T-cell (primary cell): ENCODE results near the gene CNTNAP2. TPM values are rescaled to one million over a fixed set of nuclear protein-coding genes. Genes with fewer than 3 reads are reported as not detected.

Experiments
- ATAC-seq, 4 experiments: fragments of 200-7000 bp in 3 of 4; fragments of 150-1000 bp in 1 of 4; cut with Tn5 transposase; replicated peaks in 1 of 4; 1 replicate in 3 of 4; 2 replicates in 1 of 4; pipeline ENCODE4 v1.10.0; 2021; ENCODE audit warnings: moderate library complexity in 3 of 4, mild to moderate bottlenecking in 2 of 4, moderate number of reproducible peaks in 1 of 4
- CTCF ChIA-PET, 2 donors: fragments of 300-600 bp; sonication (Branson Sonifier 250); formaldehyde crosslinking; loops; one replicate each; lab custom pipeline; 2022; ENCODE audit warnings: antibody characterized with exemption in 2 of 2; lab: Charles Lee
- POLR2A ChIA-PET, 2 donors: fragments of 300-600 bp; sonication (Branson Sonifier 250); formaldehyde crosslinking; loops; one replicate each; lab custom pipeline; 2022; ENCODE audit warnings: antibody characterized with exemption in 2 of 2; lab: Charles Lee
- DNase-seq, 35 experiments: peaks; one replicate each; pipeline versions ENCODE4 v3.0.0 to v3.0.0-alpha.2; 2013 to 2023
- H3K27ac ChIP-seq: one replicate; pipeline ENCODE4 v1.5.1; 2013; ENCODE audit warnings: low read length
- H3K27me3 ChIP-seq, 2 experiments: replicated peaks in 1 of 2; 1 replicate in 1 of 2; 2 replicates in 1 of 2; pipeline versions ENCODE4 v1.6.1 to v1.7.0; 2013; ENCODE audit warnings: low read length in 1 of 2, mixed read lengths in 1 of 2; ENCODE audit not compliant: control insufficient read depth in 2 of 2, insufficient read depth in 2 of 2; ENCODE audit errors: extremely low read depth in 1 of 2
- H3K36me3 ChIP-seq, 2 donors: 1 replicate in 1 of 2; 2 replicates in 1 of 2; pipeline versions ENCODE4 v1.6.1 to v1.7.0; 2013; ENCODE audit warnings: low read length in 1 of 2; ENCODE audit not compliant: control insufficient read depth in 2 of 2, insufficient read depth in 1 of 2; ENCODE audit errors: extremely low read depth in 1 of 2
- H3K4me1 ChIP-seq, 2 experiments: 1 replicate in 1 of 2; 2 replicates in 1 of 2; pipeline versions ENCODE4 v1.6.1 to v1.7.0; 2013; ENCODE audit warnings: low read length in 2 of 2, mixed read lengths in 1 of 2; ENCODE audit not compliant: insufficient read depth in 2 of 2, control insufficient read depth in 1 of 2; ENCODE audit errors: extremely low read depth in 1 of 2
- H3K4me3 ChIP-seq, 2 donors: 1 replicate in 1 of 2; 2 replicates in 1 of 2; pipeline versions ENCODE4 v1.5.1 to v1.7.0; 2013; ENCODE audit warnings: mild to moderate bottlenecking in 2 of 2, low read length in 1 of 2, moderate library complexity in 1 of 2; ENCODE audit not compliant: control insufficient read depth in 1 of 2; ENCODE audit errors: extremely low read depth in 1 of 2
- H3K9me3 ChIP-seq: 2 replicates; pipeline ENCODE4 v1.7.0; 2013
- H3K27ac Mint-ChIP-seq, 2 donors: one replicate each; pipeline ENCODE4 v1.8.0; 2020 to 2021; ENCODE audit warnings: mild to moderate bottlenecking in 2 of 2, mixed read lengths in 2 of 2
- H3K27me3 Mint-ChIP-seq, 2 donors: one replicate each; pipeline ENCODE4 v1.8.0; 2021 to 2022; ENCODE audit warnings: mixed read lengths in 2 of 2
- H3K36me3 Mint-ChIP-seq: one replicate; pipeline ENCODE4 v1.8.0; 2021; ENCODE audit warnings: mixed read lengths
- H3K4me1 Mint-ChIP-seq, 3 donors: one replicate each; pipeline ENCODE4 v1.8.0; 2020 to 2022; ENCODE audit warnings: mixed read lengths in 3 of 3, mild to moderate bottlenecking in 1 of 3
- H3K4me3 Mint-ChIP-seq, 3 donors: one replicate each; pipeline ENCODE4 v1.8.0; 2020 to 2022; ENCODE audit warnings: mild to moderate bottlenecking in 3 of 3, mixed read lengths in 3 of 3, moderate library complexity in 3 of 3
- H3K9me3 Mint-ChIP-seq, 3 donors: one replicate each; pipeline ENCODE4 v1.8.0; 2020 to 2022; ENCODE audit warnings: mixed read lengths in 3 of 3
- WGBS: methylation state at CpG from one replicate; pipeline ENCODE4 v1.1.5; 2013; ENCODE audit warnings: missing lambda C conversion rate; ENCODE audit not compliant: insufficient coverage; 5-methylcytosine and 5-hydroxymethylcytosine counted together
- total RNA-seq, 35 experiments: library from RNA in 6 of 35; stranded (reverse) in 6 of 35; fragments of 120-200 nt in 1 of 35; gene quantifications; one replicate each; pipeline versions ENCODE4 v1.2.1 to v1.2.4 and lab custom pipeline; 2013 to 2026

CNTNAP2 gene
- total RNA-seq, 5 donors from 2014 or later (not counting 1 experiment from before 2014, with no cell fraction given): 0.15 to 0.72 (median 0.21) TPM

DNA sequence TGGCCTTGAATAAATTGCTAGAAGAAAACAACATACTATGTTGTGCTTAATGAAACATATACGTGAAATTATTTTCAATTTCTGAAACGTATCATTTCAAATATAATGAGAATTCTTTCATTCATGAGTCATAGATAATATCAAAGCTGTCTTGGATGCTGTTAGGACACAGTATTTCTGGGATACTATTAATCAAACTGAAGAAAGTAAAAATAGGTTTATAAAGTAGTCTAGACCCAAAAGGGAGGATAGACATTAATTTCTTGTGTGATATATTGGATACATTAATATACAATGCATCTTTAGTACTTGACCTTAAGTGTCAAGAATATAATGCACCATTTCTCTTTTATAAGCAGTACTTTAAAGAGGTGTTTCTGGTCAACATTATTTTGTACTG lies 89.7 kb downstream of the CNTNAP2 start:
- no peaks in the 10 kb centered on the region for H3K36me3 ChIP-seq
- no peaks in the 10 kb centered on the region for H3K27me3 ChIP-seq
- ChIA-PET POLR2A (no interaction called here), CTCF (no interaction called here)
- H3K9me3 Mint-ChIP-seq: peaks cover 0 to 8% (median 3%) of the 10 kb centered on the region in 3 donors
- H3K4me3 Mint-ChIP-seq: no peak overlapping the region
- WGBS: no CpG with 5 or more reads among the region's 2 CpGs
- H3K4me1 Mint-ChIP-seq: no peaks in the 10 kb centered on the region
- H3K27ac Mint-ChIP-seq: no peak overlapping the region
- no peaks in the 10 kb centered on the region for H3K27me3 Mint-ChIP-seq
- no peaks in the 10 kb centered on the region for H3K4me1 ChIP-seq
- H3K27ac ChIP-seq: no peak overlapping the region
- H3K36me3 Mint-ChIP-seq: no peaks in the 10 kb centered on the region
- DNase-seq (no peak), ATAC-seq (no peak)
- H3K4me3 ChIP-seq: no peak overlapping the region
- no peaks in the 10 kb centered on the region for H3K9me3 ChIP-seq

DNA sequence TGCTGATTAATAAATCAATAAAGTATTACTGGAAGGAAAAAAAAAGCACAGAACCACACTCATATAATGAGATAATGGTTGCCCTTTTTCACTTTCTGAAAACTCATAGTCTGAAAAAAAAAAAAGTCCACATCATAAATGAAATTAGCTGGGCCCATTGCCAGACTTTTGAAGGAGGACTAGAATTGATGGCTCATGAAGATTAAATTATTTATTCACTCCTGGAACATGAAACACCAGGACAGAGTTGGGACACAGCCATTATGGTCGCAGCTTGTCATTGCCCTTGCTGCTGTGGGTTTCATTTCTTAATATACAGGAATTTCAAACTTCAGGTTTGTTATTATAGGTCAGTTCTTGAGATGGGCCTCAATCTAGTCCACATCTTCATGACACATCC lies 91.9 kb downstream of the CNTNAP2 start:
- no peaks in the 10 kb centered on the region for H3K4me1 Mint-ChIP-seq
- H3K27me3 ChIP-seq: no peaks in the 10 kb centered on the region
- H3K27me3 Mint-ChIP-seq: no peaks in the 10 kb centered on the region
- no peaks in the 10 kb centered on the region for H3K36me3 Mint-ChIP-seq
- no CpG with 5 or more reads among the region's 1 CpG for WGBS
- no peak overlapping the region for H3K4me3 ChIP-seq
- no peak overlapping the region for H3K4me3 Mint-ChIP-seq
- ChIA-PET POLR2A (interaction anchor here in 1 of 2 donors (0.6 kb wide), 1 partner anchor 850 kb away, joined by 4 read pairs; no protein-coding TSS in a partner anchor), CTCF (no interaction called here)
- no peaks in the 10 kb centered on the region for H3K4me1 ChIP-seq
- DNase-seq: no peak
- H3K9me3 Mint-ChIP-seq: peaks cover 0 to 8% (median 3%) of the 10 kb centered on the region in 3 donors
- H3K9me3 ChIP-seq: no peaks in the 10 kb centered on the region
- ATAC-seq: no peak
- no peak overlapping the region for H3K27ac ChIP-seq
- no peaks in the 10 kb centered on the region for H3K36me3 ChIP-seq
- no peak overlapping the region for H3K27ac Mint-ChIP-seq

DNA sequence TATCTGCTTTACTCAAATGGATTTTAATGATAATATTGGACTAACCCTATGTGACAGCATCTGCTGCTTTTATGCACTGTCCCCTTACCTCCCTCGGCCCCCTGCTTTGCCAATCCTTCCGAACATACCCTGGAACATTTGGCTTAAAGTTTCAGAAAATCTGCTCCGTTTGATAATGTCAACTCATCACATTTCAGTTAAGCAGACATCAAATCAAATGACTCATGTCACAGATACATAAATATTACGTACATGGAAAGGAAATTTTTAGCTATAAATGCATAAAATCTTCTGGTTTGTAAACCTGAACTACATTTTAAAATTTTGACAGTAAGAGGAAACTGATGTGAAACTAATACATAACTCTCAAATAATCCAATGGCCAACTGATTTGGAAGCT lies 98.2 kb downstream of the CNTNAP2 start:
- no peaks in the 10 kb centered on the region for H3K9me3 ChIP-seq
- no peaks in the 10 kb centered on the region for H3K36me3 ChIP-seq
- H3K4me1 ChIP-seq: no peaks in the 10 kb centered on the region
- no peak for DNase-seq
- Mint-ChIP-seq H3K4me3 (no peak overlapping the region), H3K27ac (no peak overlapping the region), H3K9me3 (peaks cover 0 to 13% (median 7%) of the 10 kb centered on the region in 3 donors), H3K27me3 (no peaks in the 10 kb centered on the region), H3K36me3 (no peaks in the 10 kb centered on the region), H3K4me1 (no peaks in the 10 kb centered on the region)
- ChIA-PET CTCF (no interaction called here), POLR2A (no interaction called here)
- 57% methylated on average over 2 of the region's 4 CpGs for WGBS
- H3K27ac ChIP-seq: no peak overlapping the region
- no peaks in the 10 kb centered on the region for H3K27me3 ChIP-seq
- ATAC-seq: no peak
- no peak overlapping the region for H3K4me3 ChIP-seq

DNA sequence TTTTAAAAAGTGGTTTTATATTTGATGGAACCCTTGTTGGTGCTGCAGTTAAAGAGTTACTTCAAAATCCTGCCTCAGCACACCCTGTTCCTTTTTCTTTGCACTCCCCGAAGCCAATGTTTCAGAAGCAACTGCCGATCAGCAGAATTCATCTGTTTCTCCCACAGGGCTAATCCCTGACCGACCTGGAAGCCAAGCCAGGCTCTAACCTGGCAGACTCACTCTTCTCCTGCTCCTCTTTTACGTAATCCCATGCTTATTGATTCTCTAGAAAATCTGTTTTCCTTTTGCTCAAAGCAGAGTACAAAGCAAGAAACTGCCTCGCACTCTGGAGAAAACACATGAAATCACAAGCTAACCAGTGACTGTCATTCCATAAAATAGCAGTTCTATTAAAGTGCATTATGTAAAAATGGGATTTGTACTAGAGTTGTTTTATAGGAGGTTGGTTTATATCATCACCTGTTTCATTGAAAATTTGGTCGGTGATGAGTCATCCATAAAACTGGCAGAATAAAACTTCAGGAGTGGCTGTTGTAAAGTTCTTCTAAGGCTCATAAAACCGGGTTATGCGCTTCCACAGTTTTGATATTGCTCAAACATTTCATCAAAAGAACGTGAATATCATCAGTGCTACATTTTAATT lies 99.9 kb downstream of the CNTNAP2 start:
- Mint-ChIP-seq H3K4me3 (no peak overlapping the region), H3K27ac (no peak overlapping the region), H3K27me3 (no peaks in the 10 kb centered on the region), H3K4me1 (no peaks in the 10 kb centered on the region), H3K9me3 (peaks cover 0 to 11% (median 7%) of the 10 kb centered on the region in 3 donors), H3K36me3 (no peaks in the 10 kb centered on the region)
- no peak overlapping the region for H3K27ac ChIP-seq
- DNase-seq: no peak
- POLR2A ChIA-PET: no interaction called here
- no peak for ATAC-seq
- 75% methylated on average over 5 of the region's 9 CpGs for WGBS
- H3K36me3 ChIP-seq: no peaks in the 10 kb centered on the region
- H3K27me3 ChIP-seq: no peaks in the 10 kb centered on the region
- H3K4me1 ChIP-seq: no peaks in the 10 kb centered on the region
- no peaks in the 10 kb centered on the region for H3K9me3 ChIP-seq
- CTCF ChIA-PET: no interaction called here
- no peak overlapping the region for H3K4me3 ChIP-seq

DNA sequence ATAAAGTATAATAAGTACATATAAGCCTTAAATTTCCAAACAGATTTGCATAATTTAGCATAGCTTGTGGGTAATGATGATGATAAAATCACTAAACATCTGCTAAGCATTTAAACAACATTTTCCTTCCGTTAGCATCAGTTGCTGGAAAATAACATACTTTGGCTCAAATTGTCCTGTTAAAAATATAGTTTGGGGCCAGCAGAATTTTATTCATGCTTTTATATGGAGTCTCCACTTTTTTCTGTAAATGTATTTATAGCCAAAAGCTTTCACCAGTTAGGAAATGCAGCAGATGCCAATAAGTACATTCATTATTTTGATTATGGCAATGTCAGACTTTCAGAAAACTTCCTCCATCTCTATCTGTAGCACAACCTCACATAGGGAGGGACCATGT lies 107.2 kb downstream of the CNTNAP2 start:
- ChIA-PET CTCF (no interaction called here), POLR2A (no interaction called here)
- Mint-ChIP-seq H3K4me3 (no peak overlapping the region), H3K27ac (no peak overlapping the region), H3K4me1 (no peaks in the 10 kb centered on the region), H3K9me3 (peaks cover 4 to 9% (median 8%) of the 10 kb centered on the region in 3 donors), H3K36me3 (no peaks in the 10 kb centered on the region), H3K27me3 (no peaks in the 10 kb centered on the region)
- H3K36me3 ChIP-seq: no peaks in the 10 kb centered on the region
- H3K27me3 ChIP-seq: no peaks in the 10 kb centered on the region
- H3K4me1 ChIP-seq: no peaks in the 10 kb centered on the region
- H3K4me3 ChIP-seq: no peak overlapping the region
- no peak for DNase-seq
- no peak overlapping the region for H3K27ac ChIP-seq
- no peak for ATAC-seq
- no CpG with 5 or more reads among the region's 1 CpG for WGBS
- H3K9me3 ChIP-seq: no peaks in the 10 kb centered on the region

DNA sequence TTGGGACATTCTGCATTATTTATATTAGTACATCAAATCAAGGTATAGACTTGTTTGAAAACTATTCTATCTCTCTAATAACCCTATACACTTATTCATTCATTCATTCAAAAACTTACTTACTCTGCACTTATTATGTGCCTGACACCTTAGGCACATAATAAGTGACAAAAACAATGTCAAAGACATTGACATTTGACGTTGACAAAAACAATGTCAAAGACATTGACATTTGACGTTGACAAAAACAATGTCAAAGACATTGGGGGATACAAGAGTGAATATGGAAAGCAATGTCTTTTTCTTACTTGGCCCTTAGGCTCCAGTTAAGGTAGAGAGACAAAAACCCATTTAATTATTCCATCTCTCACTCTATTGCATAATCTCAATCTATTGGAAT lies 116.0 kb downstream of the CNTNAP2 start:
- Histone ChIP-seq H3K27ac (no peak overlapping the region), H3K9me3 (no peaks in the 10 kb centered on the region), H3K4me3 (no peak overlapping the region), H3K4me1 (no peaks in the 10 kb centered on the region), H3K36me3 (no peaks in the 10 kb centered on the region), H3K27me3 (no peaks in the 10 kb centered on the region)
- H3K36me3 Mint-ChIP-seq: no peaks in the 10 kb centered on the region
- H3K4me3 Mint-ChIP-seq: no peak overlapping the region
- H3K4me1 Mint-ChIP-seq: no peaks in the 10 kb centered on the region
- no CpG with 5 or more reads among the region's 2 CpGs for WGBS
- POLR2A ChIA-PET: no interaction called here
- no peak for DNase-seq
- H3K9me3 Mint-ChIP-seq: peaks cover 0 to 9% (median 5%) of the 10 kb centered on the region in 3 donors
- H3K27ac Mint-ChIP-seq: no peak overlapping the region
- H3K27me3 Mint-ChIP-seq: no peaks in the 10 kb centered on the region
- CTCF ChIA-PET: no interaction called here
- ATAC-seq: no peak
